H1 (cell line): ENCODE measurements around the gene ACRBP.

Experiments used
- CTCF ChIP-seq, 3 experiments: IDR thresholded peaks; 1 replicate in 2 of 3; 2 replicates in 1 of 3; pipeline versions ENCODE4 v1.5.1 to v1.6.1; 2011; ENCODE audit warnings: low read length in 3 of 3, mild to moderate bottlenecking in 3 of 3, inconsistent platforms in 2 of 3, low read depth in 1 of 3, moderate library complexity in 1 of 3; ENCODE audit not compliant: insufficient read depth in 1 of 3; ENCODE audit errors: control extremely low read depth in 1 of 3
- JUND ChIP-seq: IDR thresholded peaks from 2 replicates; pipeline ENCODE4 v1.6.1; 2011; ENCODE audit warnings: mild to moderate bottlenecking, improper control_type of control experiment, low read length
- POLR2A ChIP-seq, 2 experiments: IDR thresholded peaks; 1 replicate in 1 of 2; 2 replicates in 1 of 2; pipeline ENCODE4 v1.6.1; 2011; ENCODE audit warnings: low read depth in 2 of 2, low read length in 2 of 2, mild to moderate bottlenecking in 2 of 2; ENCODE audit errors: control extremely low read depth in 1 of 2
- RFX5 ChIP-seq: IDR thresholded peaks from 2 replicates; pipeline ENCODE4 v1.6.1; 2011; ENCODE audit warnings: low read depth, low read length, improper control_type of control experiment, borderline replicate concordance
- SIN3A ChIP-seq, 2 experiments: IDR thresholded peaks in 1 of 2; conservative IDR thresholded peaks in 1 of 2; 2 replicates each; pipeline ENCODE4 v1.6.1; 2011 to 2012; ENCODE audit warnings: low read length in 2 of 2, improper control_type of control experiment in 1 of 2, low read depth in 1 of 2, mild to moderate bottlenecking in 1 of 2
- ZNF274 ChIP-seq: IDR thresholded peaks from 2 replicates; pipeline ENCODE4 v1.7.0; 2012; ENCODE audit warnings: low read length, borderline replicate concordance; ENCODE audit errors: extremely low read depth

- no peak for TF ChIP-seq POLR2A (IDR thresholded peaks at IDR 0.05; ENCODE audit: control extremely low read depth in 1 of 2, low read depth in 2 of 2, low read length in 2 of 2)
- no peak for TF ChIP-seq CTCF (IDR thresholded peaks at IDR 0.05; ENCODE audit: control extremely low read depth in 1 of 3, insufficient read depth in 1 of 3, low read depth in 1 of 3, low read length in 3 of 3)
- TF ChIP-seq JUND: no peak
- TF ChIP-seq ZNF274: no peak
- TF ChIP-seq RFX5: no peak
- no peak for TF ChIP-seq SIN3A (conservative IDR thresholded peaks at IDR 0.05 in 1 of 2, IDR thresholded peaks at IDR 0.05 in 1 of 2; ENCODE audit: low read depth in 1 of 2, low read length in 2 of 2)
Measured at GRCh38 chr12:6602526-6602925, 44.7 kb downstream of the ACRBP start.
